Activated T-cell treated with anti-CD3 and anti-CD28 coated beads, Interleukin-2, amount 50 U/mL, for 4 hours (primary cell): ENCODE results near the gene PRCD. TPM values are rescaled to one million over a fixed set of nuclear protein-coding genes. Genes with fewer than 3 reads are reported as not detected.

ENCODE experiments used
- ATAC-seq, 2 donors: fragments of 200-7000 bp; cut with Tn5 transposase; one replicate each; pipeline ENCODE4 v1.10.0; 2021
- DNase-seq: peaks from one replicate; pipeline ENCODE4 v3.0.0-alpha.2; 2020
- H3K27me3 Mint-ChIP-seq: one replicate; pipeline ENCODE4 v1.8.0; 2021; ENCODE audit warnings: low read depth, mixed read lengths
- H3K36me3 Mint-ChIP-seq: one replicate; pipeline ENCODE4 v1.8.0; 2022; ENCODE audit warnings: mixed read lengths; ENCODE audit not compliant: insufficient read depth
- H3K4me1 Mint-ChIP-seq: one replicate; pipeline ENCODE4 v1.8.0; 2021; ENCODE audit warnings: low read depth, mixed read lengths
- H3K4me3 Mint-ChIP-seq: one replicate; pipeline ENCODE4 v1.8.0; 2021; ENCODE audit warnings: mild to moderate bottlenecking, moderate library complexity, mixed read lengths
- H3K9me3 Mint-ChIP-seq: one replicate; pipeline ENCODE4 v1.8.0; 2021; ENCODE audit warnings: mixed read lengths
- total RNA-seq, 3 donors: library from RNA; stranded (reverse); gene quantifications; one replicate each; pipeline ENCODE4 v1.2.1, GENCODE V29; 2021

Gene PRCD, protein sequence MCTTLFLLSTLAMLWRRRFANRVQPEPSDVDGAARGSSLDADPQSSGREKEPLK
- not detected for total RNA-seq

DNA sequence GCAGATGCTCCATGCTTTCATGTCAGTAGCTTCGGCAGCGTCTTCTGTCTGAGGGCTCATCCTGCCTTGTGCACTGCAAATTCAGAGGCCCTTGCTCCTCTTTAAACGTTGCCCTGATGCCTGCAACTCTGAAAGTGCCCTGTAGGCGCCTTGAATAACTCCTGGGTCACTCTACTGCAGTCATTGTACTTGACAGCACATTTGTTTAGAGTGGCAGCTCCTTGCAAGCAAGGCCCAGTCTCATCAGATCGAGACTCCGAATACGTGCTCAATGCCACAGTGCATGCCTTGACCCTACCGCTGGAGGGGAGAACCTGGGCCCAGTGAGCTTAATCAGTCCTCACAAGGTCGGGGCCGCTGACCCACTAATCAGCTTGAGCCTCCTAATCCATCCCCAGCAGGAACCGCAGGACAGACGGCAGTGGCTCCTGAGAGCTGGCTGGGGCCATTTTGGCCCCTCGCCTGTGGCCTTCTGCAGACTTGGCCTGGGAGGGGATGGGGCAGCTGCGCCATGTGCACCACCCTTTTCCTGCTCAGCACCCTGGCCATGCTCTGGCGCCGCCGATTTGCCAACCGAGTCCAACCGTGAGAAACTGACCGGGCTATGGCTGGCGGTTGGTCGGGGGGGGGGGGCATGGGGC, at the start of gene PRCD:
PRCD (plus strand) TSS at position 414 of the 641 bp plus-strand sequence; CDS start at position 512, 98 bp downstream.
- ATAC-seq (no peak), DNase-seq (no peak)
- H3K36me3 Mint-ChIP-seq: no peaks in the 10 kb centered on the region
- H3K4me1 Mint-ChIP-seq: peaks cover 4% of the 10 kb centered on the region
- H3K9me3 Mint-ChIP-seq: no peaks in the 10 kb centered on the region
- H3K4me3 Mint-ChIP-seq: peak within 1 kb of the TSS; percentile 21
- peaks cover 51% of the 10 kb centered on the region for H3K27me3 Mint-ChIP-seq

DNA sequence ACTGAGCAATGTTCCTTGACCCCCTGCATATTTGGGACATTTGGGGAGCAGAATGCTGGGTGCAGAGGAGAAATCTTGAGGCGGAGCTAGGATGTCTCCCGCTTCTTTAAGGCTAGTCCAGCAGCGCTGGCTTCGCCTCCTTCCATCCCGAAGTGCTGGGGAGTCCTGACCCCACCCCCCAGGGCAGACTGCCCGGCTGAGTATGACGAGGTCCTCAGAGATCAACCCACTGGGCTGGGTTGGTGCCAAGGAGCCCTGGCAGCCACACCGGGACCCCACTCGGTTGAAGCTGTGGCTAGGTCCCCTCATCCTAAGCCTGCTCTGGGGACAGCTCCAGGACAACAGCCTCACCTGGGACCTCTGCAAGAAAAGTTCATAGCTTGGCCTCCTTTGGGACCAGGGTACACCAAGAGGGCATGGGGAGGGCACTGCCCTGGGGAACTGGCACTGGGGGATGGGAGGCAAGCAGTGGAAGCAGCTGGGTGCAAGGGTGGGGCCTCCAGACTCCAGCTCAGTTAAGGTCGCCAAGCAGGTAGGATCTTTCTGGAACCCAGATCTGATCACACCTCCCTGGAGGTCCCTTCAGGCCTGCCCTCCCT, 49.6 kb upstream of the PRCD start:
- Mint-ChIP-seq H3K9me3 (no peaks in the 10 kb centered on the region), H3K36me3 (peaks cover 4% of the 10 kb centered on the region), H3K27me3 (no peaks in the 10 kb centered on the region), H3K4me1 (peaks cover 38% of the 10 kb centered on the region), H3K4me3 (no peak overlapping the region)
- no peak for ATAC-seq
- no peak for DNase-seq

DNA sequence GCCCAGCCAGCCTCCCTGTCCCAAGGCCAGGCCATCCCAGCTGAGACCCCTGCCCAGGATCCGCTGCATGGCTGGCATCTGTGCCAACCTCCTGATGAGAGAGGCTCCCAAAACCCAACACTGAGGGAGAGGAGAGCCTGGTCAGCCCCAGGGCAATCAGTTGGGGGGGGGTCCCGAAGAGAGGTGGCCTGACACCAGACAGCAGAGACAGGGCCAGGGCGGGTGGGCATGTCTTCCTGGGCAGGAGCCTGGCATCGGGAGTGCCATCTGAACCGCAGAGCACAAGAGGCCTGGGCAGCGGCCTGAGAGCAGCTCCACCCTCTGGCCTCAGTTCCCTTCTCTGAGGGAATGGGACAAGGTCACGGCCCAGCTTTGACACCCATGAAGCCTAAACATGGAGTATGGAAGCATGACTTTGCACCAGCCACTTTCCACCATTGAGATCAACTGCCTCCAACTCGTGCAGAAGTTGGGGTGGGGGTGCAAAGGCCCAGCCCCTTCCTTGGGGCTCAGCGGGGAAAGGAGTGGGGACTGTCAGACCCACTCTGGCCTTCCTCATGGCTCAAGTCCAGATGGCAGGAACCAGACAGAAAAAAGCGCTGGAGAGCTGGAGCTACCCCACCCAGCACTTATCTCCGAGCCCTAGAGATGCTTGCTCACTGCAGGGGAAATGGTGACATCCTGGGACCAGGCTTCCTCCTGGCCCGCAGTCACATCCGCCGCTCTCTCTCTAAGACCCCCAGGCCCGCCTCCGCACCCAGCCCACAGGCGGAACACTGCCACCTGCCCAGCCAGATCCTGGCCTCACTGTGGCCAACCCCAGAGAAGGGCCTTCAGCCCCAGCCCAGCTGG, 48.3 kb upstream of the PRCD start:
- ATAC-seq: no peak
- no peak for DNase-seq
- H3K4me1 Mint-ChIP-seq: peaks cover 49% of the 10 kb centered on the region
- H3K9me3 Mint-ChIP-seq: no peaks in the 10 kb centered on the region
- peak overlapping the region; percentile 78 for H3K4me3 Mint-ChIP-seq
- H3K27me3 Mint-ChIP-seq: no peaks in the 10 kb centered on the region
- H3K36me3 Mint-ChIP-seq: peaks cover 4% of the 10 kb centered on the region

GRCh38 chr17:76492123-76492988, 47.5 kb upstream of the PRCD start:
- ATAC-seq (peak; percentile 44 to 45), DNase-seq (no peak)
- Mint-ChIP-seq H3K4me3 (peak overlapping the region; percentile 78), H3K4me1 (peaks cover 58% of the 10 kb centered on the region), H3K36me3 (peaks cover 4% of the 10 kb centered on the region), H3K9me3 (no peaks in the 10 kb centered on the region), H3K27me3 (no peaks in the 10 kb centered on the region)

GRCh38 chr17:76492989-76493501, 46.8 kb upstream of the PRCD start:
- ATAC-seq (peak; percentile 67 to 70), DNase-seq (no peak)
- no peaks in the 10 kb centered on the region for H3K9me3 Mint-ChIP-seq
- H3K4me1 Mint-ChIP-seq: peaks cover 65% of the 10 kb centered on the region
- peak overlapping the region; percentile 78 for H3K4me3 Mint-ChIP-seq
- no peaks in the 10 kb centered on the region for H3K36me3 Mint-ChIP-seq
- H3K27me3 Mint-ChIP-seq: no peaks in the 10 kb centered on the region

GRCh38 chr17:76493505-76494167, 46.2 kb upstream of the PRCD start:
- no peak for DNase-seq
- no peaks in the 10 kb centered on the region for H3K9me3 Mint-ChIP-seq
- no peaks in the 10 kb centered on the region for H3K27me3 Mint-ChIP-seq
- peak overlapping the region; percentile 78 for H3K4me3 Mint-ChIP-seq
- peaks cover 70% of the 10 kb centered on the region for H3K4me1 Mint-ChIP-seq
- ATAC-seq: peak; percentile 16 to 22
- no peaks in the 10 kb centered on the region for H3K36me3 Mint-ChIP-seq

DNA sequence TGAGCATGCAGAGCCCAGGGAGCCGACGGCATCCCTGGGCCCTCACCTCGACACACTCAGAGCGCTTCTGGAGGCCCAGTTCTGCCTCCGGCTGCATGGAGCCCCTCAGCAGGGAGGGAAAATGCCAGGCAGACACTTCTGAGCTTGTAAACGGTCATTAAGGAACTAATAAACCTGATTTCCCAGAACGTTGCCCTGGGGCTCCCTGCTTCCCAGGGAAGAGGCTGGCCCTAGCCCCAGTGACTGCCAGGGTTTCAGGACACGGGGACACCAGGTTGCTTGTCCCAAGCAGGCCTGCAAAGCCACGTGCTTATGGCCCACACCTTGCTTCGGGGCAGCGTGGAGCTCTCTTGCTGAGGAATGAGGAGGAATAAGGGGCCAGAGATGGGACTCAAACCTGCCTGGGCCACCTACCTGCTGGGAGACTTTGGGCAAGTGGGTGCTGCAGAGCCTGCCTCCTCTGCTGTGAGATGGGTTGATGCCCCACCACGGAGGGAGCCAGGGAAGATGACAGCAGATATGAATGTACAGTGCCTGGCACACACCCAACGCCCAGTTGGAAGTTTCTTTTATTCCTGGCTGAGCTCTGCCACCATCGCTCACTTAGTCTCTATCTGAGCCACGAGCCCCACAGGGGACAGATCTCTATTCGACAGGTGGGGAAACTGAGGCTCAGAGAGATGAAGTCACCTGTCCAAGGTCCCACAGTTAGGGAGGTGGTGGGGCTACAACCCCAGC, 44.0 kb upstream of the PRCD start:
- ATAC-seq: no peak
- no peaks in the 10 kb centered on the region for H3K9me3 Mint-ChIP-seq

DNA sequence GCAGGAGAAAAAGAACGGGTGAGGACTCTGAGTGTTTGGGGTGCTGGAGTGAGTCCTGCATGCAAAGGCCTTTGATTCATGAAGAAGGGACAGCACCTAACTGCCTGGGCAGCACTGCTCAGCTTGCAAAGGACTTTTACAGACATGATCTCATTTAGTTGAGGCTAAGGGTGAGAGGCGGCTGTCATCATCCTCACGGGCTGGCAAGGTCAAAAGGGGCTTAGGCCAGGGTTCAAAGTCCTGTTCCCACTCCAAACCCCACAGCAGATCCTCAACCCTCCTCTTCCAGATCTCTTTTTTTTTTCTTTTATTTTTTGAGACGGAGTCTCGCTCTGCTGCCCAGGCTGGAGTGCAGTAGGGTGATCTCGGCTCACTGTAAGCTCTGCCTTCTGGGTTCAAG, 43.4 kb upstream of the PRCD start:
- Mint-ChIP-seq H3K27me3 (no peaks in the 10 kb centered on the region), H3K36me3 (no peaks in the 10 kb centered on the region), H3K4me1 (peaks cover 83% of the 10 kb centered on the region), H3K9me3 (no peaks in the 10 kb centered on the region), H3K4me3 (no peak overlapping the region)
- ATAC-seq (no peak), DNase-seq (no peak)

More for the DNA sequence above, 44.0 kb upstream of the PRCD start:
- peaks cover 85% of the 10 kb centered on the region for H3K4me1 Mint-ChIP-seq
- no peak for DNase-seq
- H3K36me3 Mint-ChIP-seq: no peaks in the 10 kb centered on the region
- no peaks in the 10 kb centered on the region for H3K27me3 Mint-ChIP-seq
- H3K4me3 Mint-ChIP-seq: no peak overlapping the region

DNA sequence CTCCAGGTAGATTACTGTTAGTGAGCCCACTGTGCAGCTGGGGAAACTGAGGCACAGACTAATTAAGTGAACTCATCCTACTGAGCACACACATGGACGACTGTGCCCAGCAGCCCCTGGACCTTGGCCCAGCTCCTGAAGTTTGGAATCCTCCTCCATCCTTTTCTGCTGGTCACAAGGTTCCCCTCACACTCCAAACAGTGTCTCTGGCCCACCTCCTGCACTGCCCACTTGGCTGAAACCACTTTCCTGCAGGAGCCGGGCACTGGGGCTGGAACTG, 42.2 kb upstream of the PRCD start:
- peaks cover 80% of the 10 kb centered on the region for H3K4me1 Mint-ChIP-seq
- ATAC-seq: no peak
- no peaks in the 10 kb centered on the region for H3K27me3 Mint-ChIP-seq
- no peak for DNase-seq
- no peaks in the 10 kb centered on the region for H3K36me3 Mint-ChIP-seq
- no peaks in the 10 kb centered on the region for H3K9me3 Mint-ChIP-seq
- no peak overlapping the region for H3K4me3 Mint-ChIP-seq

GRCh38 chr17:76497979-76498875, 41.6 kb upstream of the PRCD start:
- ATAC-seq (no peak), DNase-seq (no peak)
- Mint-ChIP-seq H3K27me3 (no peaks in the 10 kb centered on the region), H3K4me3 (peak overlapping the region; percentile 90), H3K36me3 (no peaks in the 10 kb centered on the region), H3K9me3 (no peaks in the 10 kb centered on the region), H3K4me1 (peaks cover 74% of the 10 kb centered on the region)

DNA sequence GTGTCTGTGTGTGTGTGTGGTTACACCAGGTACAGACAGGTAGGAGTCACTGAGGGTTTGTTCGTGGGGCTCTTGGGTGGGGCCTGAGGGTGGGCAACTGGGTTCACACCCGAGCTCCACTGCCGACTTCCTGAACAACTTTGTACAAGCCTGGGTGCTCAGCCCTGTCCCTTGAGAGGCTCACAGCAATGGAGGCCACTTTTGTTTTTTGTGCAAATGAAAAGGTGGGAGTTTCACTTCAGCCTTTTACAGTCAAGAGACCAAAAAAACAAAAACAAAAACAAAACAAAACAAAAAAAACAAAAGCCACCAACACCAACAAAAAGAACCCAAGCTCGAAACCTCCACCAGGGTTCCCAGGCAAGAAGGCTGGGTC, 41.0 kb upstream of the PRCD start:
- Mint-ChIP-seq H3K36me3 (no peaks in the 10 kb centered on the region), H3K4me3 (peak overlapping the region; percentile 90), H3K9me3 (no peaks in the 10 kb centered on the region), H3K27me3 (no peaks in the 10 kb centered on the region), H3K4me1 (peaks cover 68% of the 10 kb centered on the region)
- no peak for DNase-seq
- ATAC-seq: no peak

GRCh38 chr17:76499267-76499667, 40.6 kb upstream of the PRCD start:
- Mint-ChIP-seq H3K4me3 (peak overlapping the region; percentile 90), H3K36me3 (no peaks in the 10 kb centered on the region)
- ATAC-seq: no peak

More at GRCh38 chr17:76499267-76499667, 40.6 kb upstream of the PRCD start:
- Mint-ChIP-seq H3K9me3 (no peaks in the 10 kb centered on the region), H3K27me3 (no peaks in the 10 kb centered on the region), H3K4me1 (peaks cover 64% of the 10 kb centered on the region)
- no peak for DNase-seq
